Measurements from ENCODE around the gene IRAK3. TPM values are rescaled to one million over a fixed set of nuclear protein-coding genes. Genes with fewer than 3 reads are reported as not detected.

The IRAK3 gene
- total RNA-seq, 4 donors from 2014 or later: 4.3 to 7.8 (median 5.4) TPM

DNA sequence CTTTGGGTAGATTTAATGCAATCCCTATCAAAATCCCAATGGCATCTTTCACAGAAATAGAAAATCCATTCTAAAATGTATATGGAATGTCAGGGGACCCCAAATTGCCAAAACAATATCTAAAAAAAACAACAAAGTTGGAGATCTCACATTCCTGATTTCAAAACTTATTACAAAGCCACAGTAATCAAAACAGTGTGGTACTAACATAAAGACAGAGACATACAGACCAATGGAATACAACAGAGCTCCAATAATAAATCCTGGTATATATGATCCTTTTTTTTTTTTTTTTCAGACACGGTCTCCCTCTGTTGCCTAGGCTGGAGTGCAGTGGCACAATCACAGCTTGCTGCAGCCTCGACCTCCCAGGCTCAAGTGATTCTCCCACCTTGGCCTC lies 23.9 kb upstream of the IRAK3 start:
- intact Hi-C loops (cut with DNase I; ENCODE audit: low total_unique reads): loop anchor here (10.0 kb wide), 1 partner anchor 140 kb away; the partner anchor contains the start of gene HELB

DNA sequence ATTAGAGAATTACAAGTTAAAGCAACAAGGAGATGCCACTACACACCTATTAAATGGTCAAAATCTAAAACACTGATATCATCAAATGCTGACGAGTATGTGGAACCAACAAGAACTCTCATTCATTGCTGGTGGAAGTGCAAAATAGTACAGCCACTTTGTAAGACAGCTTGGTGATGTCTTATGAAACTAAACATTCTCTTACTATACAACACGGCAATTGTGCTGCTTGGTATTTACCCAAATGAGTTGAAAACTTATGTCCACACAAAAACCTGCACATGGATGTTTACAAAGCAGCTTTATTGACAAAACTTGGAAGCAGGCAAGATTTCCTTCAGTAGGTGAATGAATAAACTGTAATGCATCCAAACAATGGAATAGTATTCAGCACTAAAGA lies 22.5 kb upstream of the IRAK3 start:
- intact Hi-C loops (cut with DNase I; ENCODE audit: low total_unique reads): loop anchor here (10.0 kb wide), 1 partner anchor 138 kb away; the partner anchor contains the start of gene HELB
- Histone ChIP-seq H3K27me3 (no peaks in the 10 kb centered on the region), H3K4me1 (peaks cover 15 to 23% of the 10 kb centered on the region in 2 donors), H3K4me3 (no peak overlapping the region), H3K27ac (no peak overlapping the region), H3K36me3 (peaks cover 0 to 4% of the 10 kb centered on the region in 2 donors), H3K9me3 (peaks cover 0 to 6% (median 0%) of the 10 kb centered on the region in 3 donors)
- DNase-seq (no peak), ATAC-seq (no peak)
- in situ Hi-C loops (cut with MboI; ENCODE audit: low sequenced_read_pairs in 4 of 4): loop anchor here in 1 of 4 donors (25.0 kb wide), 1 partner anchor 146 kb away; the partner anchor contains the start of gene HELB
- TF ChIP-seq, protein P1, sequence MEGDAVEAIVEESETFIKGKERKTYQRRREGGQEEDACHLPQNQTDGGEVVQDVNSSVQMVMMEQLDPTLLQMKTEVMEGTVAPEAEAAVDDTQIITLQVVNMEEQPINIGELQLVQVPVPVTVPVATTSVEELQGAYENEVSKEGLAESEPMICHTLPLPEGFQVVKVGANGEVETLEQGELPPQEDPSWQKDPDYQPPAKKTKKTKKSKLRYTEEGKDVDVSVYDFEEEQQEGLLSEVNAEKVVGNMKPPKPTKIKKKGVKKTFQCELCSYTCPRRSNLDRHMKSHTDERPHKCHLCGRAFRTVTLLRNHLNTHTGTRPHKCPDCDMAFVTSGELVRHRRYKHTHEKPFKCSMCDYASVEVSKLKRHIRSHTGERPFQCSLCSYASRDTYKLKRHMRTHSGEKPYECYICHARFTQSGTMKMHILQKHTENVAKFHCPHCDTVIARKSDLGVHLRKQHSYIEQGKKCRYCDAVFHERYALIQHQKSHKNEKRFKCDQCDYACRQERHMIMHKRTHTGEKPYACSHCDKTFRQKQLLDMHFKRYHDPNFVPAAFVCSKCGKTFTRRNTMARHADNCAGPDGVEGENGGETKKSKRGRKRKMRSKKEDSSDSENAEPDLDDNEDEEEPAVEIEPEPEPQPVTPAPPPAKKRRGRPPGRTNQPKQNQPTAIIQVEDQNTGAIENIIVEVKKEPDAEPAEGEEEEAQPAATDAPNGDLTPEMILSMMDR (IDR thresholded peaks at IDR 0.05 in 4 of 5, conservative IDR thresholded peaks at IDR 0.05 in 1 of 5): no peak
- no peak for TF ChIP-seq POLR2A (IDR thresholded peaks at IDR 0.05)

More for the DNA sequence above, 23.9 kb upstream of the IRAK3 start:
- Histone ChIP-seq H3K27me3 (no peaks in the 10 kb centered on the region), H3K36me3 (peaks cover 0 to 4% of the 10 kb centered on the region in 2 donors), H3K27ac (no peak overlapping the region), H3K9me3 (peaks cover 0 to 6% (median 0%) of the 10 kb centered on the region in 3 donors), H3K4me3 (no peak overlapping the region), H3K4me1 (peaks cover 13 to 23% of the 10 kb centered on the region in 2 donors)
- in situ Hi-C loops (cut with MboI; ENCODE audit: low sequenced_read_pairs in 4 of 4): loop anchor here in 1 of 4 donors (25.0 kb wide), 1 partner anchor 147 kb away; the partner anchor contains the start of gene HELB
- no peak for TF ChIP-seq POLR2A (IDR thresholded peaks at IDR 0.05)
- TF ChIP-seq, protein P1 (IDR thresholded peaks at IDR 0.05 in 4 of 5, conservative IDR thresholded peaks at IDR 0.05 in 1 of 5): no peak
- DNase-seq: no peak
- ATAC-seq: no peak

DNA sequence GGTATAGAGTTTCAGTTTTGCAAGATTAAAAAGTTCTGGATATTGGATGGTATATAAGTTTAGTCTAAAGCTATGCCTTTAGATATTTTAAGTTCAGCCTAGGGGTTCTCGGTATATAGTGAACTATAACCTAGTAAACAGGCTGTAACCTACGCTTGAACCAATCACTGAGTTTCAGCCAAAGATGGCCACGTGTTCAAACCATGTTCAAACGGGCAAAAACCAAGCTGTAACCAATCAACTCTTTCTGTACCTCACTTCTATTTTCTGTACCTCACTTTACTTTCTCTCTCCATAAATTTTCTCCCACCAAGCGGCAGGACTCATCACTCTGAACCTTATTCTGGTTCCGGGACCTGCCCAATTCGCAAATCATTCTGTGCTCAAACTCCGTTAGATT lies 20.6 kb upstream of the IRAK3 start:
- Histone ChIP-seq H3K4me3 (peak overlapping the region; percentile 82 to 98 (median 94)), H3K27me3 (no peaks in the 10 kb centered on the region), H3K4me1 (peaks cover 15 to 23% of the 10 kb centered on the region in 2 donors), H3K36me3 (peaks cover 0 to 4% of the 10 kb centered on the region in 2 donors), H3K27ac (peak overlapping the region; percentile 93 to 98 (median 94)), H3K9me3 (peaks cover 0 to 6% (median 0%) of the 10 kb centered on the region in 3 donors)
- no peak for DNase-seq
- in situ Hi-C loops (cut with MboI; ENCODE audit: low sequenced_read_pairs in 4 of 4) (loop anchor here in 1 of 4 donors (25.0 kb wide), 1 partner anchor 144 kb away; the partner anchor contains the start of gene HELB), intact Hi-C loops (cut with DNase I; ENCODE audit: low total_unique reads) (loop anchor here (2.0 to 10.0 kb wide), 3 partner anchors 24 to 136 kb away; partner anchors contain the start of genes HELB and LLPH)
- no peak for ATAC-seq
- no peak for TF ChIP-seq POLR2A (IDR thresholded peaks at IDR 0.05)
- TF ChIP-seq, protein P1 (IDR thresholded peaks at IDR 0.05 in 4 of 5, conservative IDR thresholded peaks at IDR 0.05 in 1 of 5): no peak

DNA sequence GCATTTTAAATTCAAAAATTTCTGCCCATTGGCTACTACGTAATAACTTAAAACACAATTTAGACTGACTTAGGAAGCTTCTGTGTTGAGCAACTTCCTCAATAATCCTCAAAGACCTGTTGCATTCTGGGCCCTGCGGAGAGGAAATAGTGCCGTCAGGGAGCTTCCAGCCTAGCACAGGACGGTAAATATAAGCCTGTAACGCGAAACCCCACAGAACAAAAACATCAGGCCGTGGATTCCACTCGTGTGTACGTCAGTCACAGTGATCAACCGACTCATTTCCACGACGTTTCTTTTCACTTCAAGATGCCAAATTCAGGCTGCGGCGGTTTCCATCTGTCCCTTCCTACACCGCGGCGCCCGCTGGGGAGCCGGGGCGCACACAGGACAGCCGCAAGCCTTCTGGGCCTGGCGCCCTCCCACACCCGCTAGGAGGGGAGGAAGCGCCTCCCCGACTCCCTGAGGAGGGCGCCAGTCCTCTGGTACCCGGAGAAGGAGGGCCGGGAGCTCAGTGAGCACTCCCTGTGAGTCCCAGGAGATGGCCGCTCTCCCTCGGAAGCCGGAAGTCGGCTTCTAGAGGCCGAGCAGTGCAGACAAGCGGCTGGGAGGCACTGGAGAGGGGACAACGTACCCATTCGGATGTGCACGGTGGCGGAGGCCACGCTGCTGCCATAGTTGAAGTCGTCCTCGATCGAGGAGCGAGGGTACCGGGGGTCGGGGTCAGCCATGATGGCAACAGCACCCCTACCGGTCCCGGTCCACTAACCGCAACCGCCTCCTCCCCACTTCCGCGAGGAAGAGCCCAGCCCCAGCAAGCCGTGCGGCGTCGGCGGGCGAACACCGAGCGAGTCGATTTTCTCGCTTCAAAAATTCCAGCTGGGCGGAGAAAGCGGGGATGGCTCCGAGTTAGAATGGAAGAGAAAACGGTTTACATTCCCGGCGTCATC lies 19.5 kb upstream of the IRAK3 start, which contains the start of gene TMBIM4:
Gene TMBIM4 (minus strand): TSS at position 776 of the 950 bp plus-strand sequence. CDS start 45 bp downstream, at position 731.
- intact Hi-C loops (cut with DNase I; ENCODE audit: low total_unique reads): loop anchor here (2.0 to 10.0 kb wide), 3 partner anchors 25 to 135 kb away; partner anchors contain the start of genes HELB and LLPH
- DNase-seq: peak; percentile 77 to 78
- TF ChIP-seq, protein P1 (IDR thresholded peaks at IDR 0.05 in 4 of 5, conservative IDR thresholded peaks at IDR 0.05 in 1 of 5): peak; percentile 52 to 72 (median 60)
- peak; percentile 49 to 54 for TF ChIP-seq POLR2A (IDR thresholded peaks at IDR 0.05)
- peak; percentile 93 to 95 for ATAC-seq
- Histone ChIP-seq H3K27me3 (no peaks in the 10 kb centered on the region), H3K4me1 (peaks cover 15 to 23% of the 10 kb centered on the region in 2 donors), H3K9me3 (peaks cover 0 to 6% (median 0%) of the 10 kb centered on the region in 3 donors), H3K27ac (peak within 1 kb of the TSS; percentile 93 to 98 (median 94)), H3K4me3 (peak within 1 kb of the TSS; percentile 82 to 98 (median 94)), H3K36me3 (peaks cover 0 to 4% of the 10 kb centered on the region in 2 donors)
- in situ Hi-C loops (cut with MboI; ENCODE audit: low sequenced_read_pairs in 4 of 4): loop anchor here in 1 of 4 donors (25.0 kb wide), 1 partner anchor 143 kb away; the partner anchor contains the start of gene HELB

All from gastrocnemius medialis (tissue), 4 donors.